Activated CD8-positive, alpha-beta memory T cell treated with anti-CD3 and anti-CD28 coated beads, Interleukin-2, amount 50 U/mL, for 4 hours (primary cell): ENCODE results near the gene EPB41L4A.

Experiments used
- DNase-seq: peaks from one replicate; pipeline ENCODE4 v3.0.0-alpha.2; 2020

Gene EPB41L4A

DNA sequence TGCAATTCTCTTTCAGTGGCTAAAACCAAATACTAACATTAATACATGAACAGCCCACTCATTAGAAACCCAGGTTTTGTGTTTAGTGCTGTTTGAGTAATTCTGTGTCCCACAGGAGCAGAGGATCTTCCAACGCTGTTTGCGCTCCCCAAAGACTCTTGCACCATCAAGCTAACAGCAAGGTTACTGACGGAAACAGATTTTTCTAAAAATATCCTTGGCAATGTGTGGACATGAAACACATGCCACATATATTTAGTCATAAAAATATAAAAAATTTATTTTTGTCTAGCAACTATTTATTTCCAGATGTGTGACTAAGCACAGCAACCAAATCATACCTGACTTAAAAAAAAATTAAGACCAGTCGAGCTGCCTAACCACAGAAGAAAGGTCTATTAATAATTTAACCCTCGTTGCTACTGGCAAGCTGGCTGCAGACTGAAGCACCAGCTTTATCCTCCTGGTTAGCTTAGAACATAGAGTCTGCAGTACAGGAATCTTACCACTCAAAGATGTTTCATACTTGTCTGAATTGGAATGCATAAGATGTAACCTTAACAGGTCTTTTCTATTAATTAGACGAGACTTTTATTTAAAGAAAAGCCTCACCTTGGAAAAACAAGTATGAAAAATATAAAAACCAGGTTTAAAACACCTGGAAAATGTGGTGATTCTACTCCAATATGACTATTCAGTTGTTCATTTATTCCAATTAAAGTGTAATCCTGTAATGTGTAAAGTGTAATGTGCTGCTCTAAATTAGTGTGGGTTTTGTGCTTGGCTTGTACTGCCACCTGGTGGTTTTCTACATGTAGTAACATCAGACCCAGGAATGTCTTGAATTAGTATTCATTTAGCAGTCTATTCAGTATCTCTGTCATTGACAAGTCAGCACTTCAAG, 272.5 kb downstream of the EPB41L4A start:
- peak; percentile 50 for DNase-seq

DNA sequence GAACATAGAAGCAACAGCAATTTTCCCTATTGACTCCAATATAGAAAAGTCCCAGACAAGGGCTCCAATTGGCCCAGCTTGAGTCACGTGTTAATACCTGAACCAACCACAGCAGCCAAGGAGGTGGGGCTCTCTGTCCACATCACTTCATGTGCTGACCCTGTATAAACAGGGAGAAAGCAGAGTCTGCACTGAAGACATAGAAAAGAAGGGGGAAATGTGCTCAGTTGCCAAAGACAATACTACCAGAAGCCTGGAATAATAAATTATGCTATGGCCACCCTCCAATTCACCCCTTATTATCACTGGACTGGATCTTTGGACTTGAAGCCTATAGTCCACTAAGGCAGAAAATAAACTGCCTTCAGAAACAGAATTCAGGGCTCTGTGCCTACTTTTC, 275.4 kb downstream of the EPB41L4A start:
- no peak for DNase-seq

DNA sequence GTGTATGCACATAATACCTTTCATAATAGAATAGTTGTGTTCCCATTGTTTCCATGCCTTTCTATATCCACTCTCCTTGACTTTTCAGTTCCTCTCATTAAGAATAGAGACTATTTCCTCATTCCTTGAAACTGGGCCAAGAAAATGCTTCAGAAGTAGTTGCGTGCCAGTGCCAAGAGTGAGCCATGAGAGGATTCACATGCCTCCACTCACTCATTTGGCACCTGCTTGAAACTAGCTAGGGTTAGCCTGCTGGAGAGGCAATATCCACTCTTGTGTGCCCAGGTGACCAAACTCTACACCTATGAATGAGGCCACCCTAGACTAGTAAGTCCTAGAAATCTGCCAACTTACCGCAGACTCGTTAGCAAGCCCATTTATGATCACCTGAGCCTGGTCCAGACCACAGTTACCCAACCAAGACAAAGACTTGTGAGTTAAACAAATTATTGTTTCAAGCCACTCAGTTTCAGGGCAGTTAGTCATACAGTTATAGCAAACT, 276.3 kb downstream of the EPB41L4A start:
- DNase-seq, result no peak

DNA sequence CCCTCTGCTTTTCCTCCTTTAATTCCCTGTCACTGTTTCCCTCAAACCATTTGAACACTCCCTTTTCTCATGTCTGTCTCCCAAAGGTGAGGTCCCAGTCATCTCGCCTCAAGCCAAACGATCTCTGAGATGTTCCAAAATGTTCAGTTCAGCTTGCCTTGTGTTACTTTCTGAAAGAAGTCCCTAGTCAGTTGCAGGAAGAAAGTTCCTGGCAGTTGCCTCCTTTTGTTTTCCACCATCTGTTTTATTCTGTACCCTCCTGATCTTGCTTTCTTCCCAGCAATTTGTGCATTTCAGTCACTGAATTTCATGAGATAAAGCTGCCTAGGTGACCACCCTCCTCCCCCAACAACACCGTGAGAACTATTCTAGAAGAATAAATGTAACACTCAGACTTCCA, 277.5 kb downstream of the EPB41L4A start:
- no peak for DNase-seq

DNA sequence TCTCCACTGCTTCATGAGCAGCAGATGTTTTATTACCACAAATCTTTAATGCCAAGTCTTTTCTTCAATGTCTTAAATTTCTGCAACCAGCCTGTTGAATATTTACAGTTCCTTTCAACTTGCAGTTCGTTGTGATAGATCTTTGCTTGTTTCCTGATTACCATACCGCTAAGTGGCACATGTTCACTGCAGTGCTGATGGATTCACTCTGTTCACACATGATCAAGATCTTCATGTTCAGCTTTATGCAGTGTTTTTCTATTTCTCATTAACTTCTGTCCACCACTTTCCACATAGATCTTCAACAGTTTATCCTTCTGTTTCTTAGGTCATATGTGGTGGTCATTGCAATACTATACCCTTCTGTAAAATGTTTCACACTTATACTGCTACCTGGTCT, 280.6 kb downstream of the EPB41L4A start:
- no peak for DNase-seq

DNA sequence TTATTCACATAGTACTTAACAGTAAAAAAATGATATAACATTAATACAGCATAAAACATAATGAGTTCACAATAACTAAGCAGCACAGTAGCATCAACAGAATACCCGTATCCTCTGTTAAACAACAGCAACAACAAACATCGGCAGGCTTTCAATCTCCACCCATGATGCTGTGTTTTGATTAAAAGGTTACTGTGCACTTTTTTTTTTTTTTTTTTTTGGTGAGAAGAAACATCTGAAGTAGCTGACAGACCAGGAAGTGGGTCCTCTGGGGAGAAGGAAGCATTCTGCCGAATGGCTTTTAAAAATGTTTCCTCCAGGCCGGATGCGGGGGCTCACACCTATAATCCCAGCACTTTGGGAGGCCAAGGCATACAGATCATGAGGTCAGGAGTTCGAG, 282.3 kb downstream of the EPB41L4A start:
- no peak for DNase-seq

DNA sequence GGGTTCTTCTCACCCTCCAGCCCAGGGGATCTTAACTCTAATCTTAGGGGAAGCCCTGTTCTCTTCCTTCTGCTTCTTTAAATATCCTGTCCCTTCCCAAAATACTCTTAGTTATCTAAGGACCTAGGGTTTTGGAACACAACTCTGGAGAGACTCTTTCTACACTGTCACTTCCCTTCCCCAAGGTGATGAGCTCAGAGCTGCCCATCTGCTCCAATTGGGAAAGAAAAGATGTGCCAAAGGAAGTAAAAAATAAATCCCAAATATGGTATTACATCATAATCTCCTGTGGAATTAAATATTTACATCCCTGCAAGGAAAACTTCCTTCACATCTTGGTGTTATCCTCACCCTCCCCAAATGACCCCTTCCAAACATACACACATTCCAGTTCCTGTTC, 291.2 kb downstream of the EPB41L4A start:
- no peak for DNase-seq

DNA sequence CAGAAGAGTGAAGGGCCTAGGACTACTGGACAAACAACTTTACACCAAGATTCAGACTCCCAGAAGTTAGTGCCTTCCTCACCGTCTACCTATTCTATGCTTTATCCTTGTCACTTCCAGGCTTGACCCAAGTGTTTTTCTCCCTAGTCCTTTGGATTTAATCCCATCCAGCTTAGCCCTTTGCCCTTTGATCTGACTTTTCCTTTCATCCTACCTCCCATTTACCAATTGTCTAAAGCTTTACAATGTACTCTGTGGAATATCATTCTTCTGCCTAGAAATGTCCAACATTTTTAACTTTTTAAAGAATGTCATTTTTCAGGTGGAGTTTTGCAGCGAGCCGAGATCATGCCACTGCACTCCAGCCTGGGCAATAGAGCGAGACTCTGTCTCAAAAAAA, 292.1 kb downstream of the EPB41L4A start:
- DNase-seq, result no peak

DNA sequence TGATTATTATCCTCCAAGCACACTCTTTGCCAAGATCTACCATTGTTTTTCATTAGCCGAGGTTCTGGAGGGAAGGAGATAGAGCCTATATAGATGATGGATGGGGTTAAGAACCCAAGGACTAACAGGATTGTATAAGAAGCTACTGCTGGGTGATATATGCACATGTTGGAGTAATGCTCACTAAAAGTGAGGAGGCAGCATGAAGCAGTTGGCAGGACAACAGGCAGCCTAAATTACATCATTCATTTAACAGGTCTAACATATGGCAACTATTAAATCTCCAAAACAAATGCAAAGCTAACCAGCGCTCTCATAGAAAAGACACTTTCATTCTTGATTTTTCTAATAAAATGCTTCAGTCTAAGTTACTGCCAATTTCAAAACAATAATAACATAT, 293.2 kb downstream of the EPB41L4A start:
- no peak for DNase-seq

DNA sequence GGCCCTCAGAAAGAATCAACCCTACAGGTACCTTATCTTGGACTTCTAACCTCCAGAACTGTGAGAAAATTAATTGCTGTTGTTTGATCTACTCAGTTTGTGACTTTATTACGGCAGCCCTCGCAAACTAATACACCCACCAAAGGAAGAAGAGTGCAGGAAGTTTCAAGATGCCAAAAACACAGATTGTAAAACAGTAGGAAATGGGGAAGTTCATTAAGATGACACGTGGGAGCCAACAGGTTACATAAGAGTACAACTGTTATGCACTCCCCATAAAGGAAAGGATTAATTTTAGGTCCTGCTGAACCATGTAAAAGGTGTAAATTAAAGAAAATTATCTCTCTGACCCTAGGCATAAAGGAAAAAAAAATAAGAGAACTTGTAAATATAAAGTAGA, 294.3 kb downstream of the EPB41L4A start:
- DNase-seq, result no peak

DNA sequence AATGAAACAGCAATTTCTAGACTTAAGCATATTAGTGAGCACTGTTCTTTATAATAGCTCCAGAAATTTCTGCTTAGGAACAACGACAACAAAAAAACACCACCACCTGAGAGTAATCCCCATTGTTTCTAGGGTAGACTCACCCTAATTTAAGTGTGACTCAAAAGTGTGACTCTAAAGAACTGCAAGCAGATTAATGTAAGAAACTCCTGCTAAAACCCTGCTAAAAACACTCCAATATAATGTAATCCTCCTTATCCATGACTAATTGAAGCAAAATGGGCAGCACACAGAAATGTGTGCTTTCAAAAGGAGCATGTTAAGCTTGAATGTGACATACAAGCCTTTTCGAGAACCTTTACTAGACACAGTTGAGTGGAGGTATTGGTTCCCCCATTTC, 296.0 kb downstream of the EPB41L4A start:
- DNase-seq, result no peak

DNA sequence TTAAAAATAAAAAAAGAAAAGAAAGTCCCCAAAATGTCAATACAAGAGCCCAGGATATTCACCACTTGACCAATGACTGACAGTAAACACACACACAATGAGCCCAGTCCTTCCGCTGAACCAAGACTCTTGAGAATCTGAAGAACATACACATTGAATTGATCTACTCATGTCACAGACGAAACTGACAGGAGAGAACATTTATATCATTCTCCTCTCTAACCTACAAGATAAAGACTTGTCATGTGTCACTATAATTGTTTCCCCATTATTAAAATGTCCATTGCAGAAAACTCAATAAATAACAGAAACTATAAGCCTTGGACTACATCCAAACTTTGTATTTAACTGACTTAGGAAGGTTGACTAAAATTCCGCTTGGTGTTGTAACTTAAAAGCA, 296.7 kb downstream of the EPB41L4A start:
- DNase-seq, result no peak

DNA sequence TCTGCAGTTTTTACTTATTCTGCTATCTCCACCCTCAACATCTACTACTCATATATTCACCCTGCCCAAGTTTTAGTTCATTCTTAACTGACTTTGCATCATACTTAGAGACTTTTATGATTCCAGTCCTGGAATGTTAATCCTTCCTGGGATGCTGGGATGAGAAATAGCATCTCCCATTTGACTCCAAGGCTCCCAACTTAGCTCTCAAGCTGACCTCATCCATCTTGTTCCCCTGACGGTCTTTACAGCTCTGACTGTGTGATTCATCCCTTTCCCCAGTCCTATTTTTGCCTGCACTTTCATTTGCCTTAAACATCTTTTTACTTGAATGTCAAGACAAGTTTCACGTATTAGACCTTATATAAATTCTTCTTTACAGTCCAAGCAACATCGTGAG, 297.8 kb downstream of the EPB41L4A start:
- DNase-seq, result no peak

DNA sequence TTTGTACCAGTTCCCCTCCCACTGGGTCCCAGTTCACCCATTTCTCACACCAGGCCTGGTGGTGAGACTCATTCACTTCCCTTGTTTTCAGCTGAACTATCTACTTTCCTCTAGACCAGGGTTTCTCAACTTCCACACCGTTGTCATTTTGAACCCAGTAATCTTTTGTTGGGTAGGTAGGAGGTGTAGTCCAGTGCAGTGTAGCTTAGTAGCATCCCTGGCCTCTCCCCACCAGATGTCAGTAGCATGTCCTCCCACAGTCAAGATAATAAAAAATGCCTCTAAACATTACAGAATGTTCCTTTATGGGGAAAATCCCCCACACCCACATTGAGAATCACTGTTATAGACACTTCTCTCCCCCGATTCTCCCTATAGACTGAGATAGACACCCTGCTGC, 299.1 kb downstream of the EPB41L4A start:
- no peak for DNase-seq

DNA sequence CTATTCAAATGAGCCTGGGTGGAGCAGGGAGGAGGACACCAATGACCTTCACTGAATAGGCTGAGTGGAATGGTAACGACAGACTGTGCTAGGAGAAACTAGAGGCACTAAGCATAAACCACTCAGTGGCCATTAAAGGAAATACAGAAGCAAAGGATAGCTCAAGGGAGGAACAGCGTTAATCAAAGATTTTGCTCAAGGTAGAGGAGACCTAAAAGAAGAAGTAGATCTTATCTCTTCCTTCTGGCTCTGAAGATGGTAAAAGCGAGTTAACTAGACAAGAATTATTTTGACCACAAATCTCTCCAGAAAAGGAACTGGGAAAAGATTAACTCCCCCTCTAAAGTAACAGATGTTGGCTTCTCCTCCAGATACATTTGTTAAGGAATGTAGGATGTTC, 299.6 kb downstream of the EPB41L4A start:
- no peak for DNase-seq

DNA sequence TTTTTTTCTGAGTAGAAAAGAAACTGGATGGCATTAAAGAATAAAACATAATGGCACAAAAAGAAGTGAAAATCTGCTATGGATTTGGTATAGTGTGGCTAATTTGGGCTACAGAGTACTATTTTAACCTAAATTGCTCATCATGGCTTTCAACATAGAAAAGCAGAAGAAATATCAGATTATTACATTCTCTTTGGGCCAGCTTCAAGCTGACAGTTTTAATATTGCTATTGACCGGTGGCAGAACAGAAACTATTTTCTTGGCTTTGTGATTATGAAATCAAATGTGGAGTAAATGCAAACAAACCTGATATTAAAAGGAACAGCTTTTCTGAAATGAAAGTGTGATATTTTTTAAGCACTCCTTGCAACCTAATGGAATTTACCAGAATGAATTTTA, 301.5 kb downstream of the EPB41L4A start:
- no peak for DNase-seq

DNA sequence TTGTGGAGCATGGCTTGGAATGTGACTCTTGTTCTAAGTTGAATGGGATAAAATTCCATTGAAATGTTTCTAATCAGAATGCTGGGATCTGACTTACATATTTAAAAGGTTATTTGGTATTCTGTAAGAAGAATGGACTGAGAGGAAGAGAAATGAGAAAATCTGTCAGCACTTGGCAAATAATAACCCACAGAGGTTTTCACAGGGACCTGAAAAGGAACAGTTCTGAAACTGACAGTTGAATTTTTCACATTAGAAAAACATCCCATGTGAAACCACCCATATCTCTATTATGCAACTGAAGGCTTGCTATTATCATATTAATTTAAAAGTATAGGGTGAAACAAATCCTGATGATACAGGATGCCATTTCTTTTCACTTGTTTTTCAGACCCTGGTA, 302.7 kb downstream of the EPB41L4A start:
- no peak for DNase-seq

DNA sequence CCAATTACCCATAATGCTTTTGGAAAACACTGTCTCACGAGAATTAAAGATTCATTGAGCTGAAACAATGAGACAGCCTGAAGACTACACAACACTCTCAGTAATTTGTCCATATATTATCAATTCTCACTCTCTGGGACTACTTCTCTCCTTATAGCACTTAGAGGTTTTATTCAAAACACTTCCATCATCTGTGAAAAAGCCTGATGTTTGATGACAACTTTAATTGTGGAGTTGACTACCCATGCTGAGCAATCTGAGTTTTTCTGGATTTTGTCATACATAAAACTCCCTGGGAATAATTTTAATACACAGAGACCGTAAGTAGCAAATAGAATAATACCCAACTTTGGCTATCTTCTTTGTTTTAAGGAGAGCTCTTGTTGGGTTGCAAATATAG, 305.5 kb downstream of the EPB41L4A start:
- no peak for DNase-seq
